Vagina (tissue), 2 donors: Measurements from ENCODE around the gene B9D1.

Source experiments
- CTCF ChIP-seq, 3 experiments: fragments of 450-650 bp in 2 of 3; fragments of 200-600 bp in 1 of 3; sonication (generic) in 1 of 3; IDR thresholded peaks; one replicate each; pipeline ENCODE4 v1.5.1; 2017 to 2019; ENCODE audit warnings: antibody characterized with exemption in 3 of 3, mild to moderate bottlenecking in 2 of 3, moderate library complexity in 2 of 3
- POLR2A ChIP-seq, 2 donors: fragments of 450-650 bp; IDR thresholded peaks; one replicate each; pipeline ENCODE4 v1.6.1; 2017; ENCODE audit warnings: antibody characterized with exemption in 2 of 2, mild to moderate bottlenecking in 2 of 2, moderate library complexity in 2 of 2
- POLR2AphosphoS5 ChIP-seq, 2 donors: sonication (generic); formaldehyde crosslinking; IDR thresholded peaks; one replicate each; pipeline ENCODE4 v1.9.0; 2017; ENCODE audit warnings: antibody characterized with exemption in 2 of 2, mild to moderate bottlenecking in 2 of 2, low read depth in 1 of 2; ENCODE audit not compliant: insufficient read depth in 1 of 2

GRCh38 chr17:19311421-19312215 is 50.9 kb downstream of the B9D1 start:
- TF ChIP-seq CTCF (IDR thresholded peaks at IDR 0.05) (no peak), POLR2AphosphoS5 (IDR thresholded peaks at IDR 0.05; ENCODE audit: insufficient read depth in 1 of 2, low read depth in 1 of 2) (no peak), POLR2A (IDR thresholded peaks at IDR 0.05) (no peak)
